AML-193 (cell line): ENCODE results near the gene NFAM1.

ENCODE experiments used
- DNase-seq, 2 experiments: peaks; one replicate each; lab custom pipeline; 2025; lab: John Stamatoyannopoulos, UW

NFAM1 gene

GRCh38 chr22:42383851-42384417, 48.3 kb downstream of the NFAM1 start:
- DNase-seq, result no peak

- no peak for DNase-seq
Observed at GRCh38 chr22:42383287-42383686, 48.9 kb downstream of the NFAM1 start.

GRCh38 chr22:42380769-42381551, 51.2 kb downstream of the NFAM1 start:
- DNase-seq, result no peak

GRCh38 chr22:42379966-42380537, 52.2 kb downstream of the NFAM1 start:
- DNase-seq, result no peak

GRCh38 chr22:42376711-42377554, 55.3 kb downstream of the NFAM1 start:
- DNase-seq, result no peak

GRCh38 chr22:42375982-42376381, 56.2 kb downstream of the NFAM1 start:
- DNase-seq, result no peak

GRCh38 chr22:42372976-42373375, 59.2 kb downstream of the NFAM1 start:
- no peak for DNase-seq

GRCh38 chr22:42371501-42371900, 60.7 kb downstream of the NFAM1 start:
- DNase-seq, result no peak

- no peak for DNase-seq
Observed at GRCh38 chr22:42371099-42371498, 61.1 kb downstream of the NFAM1 start.

GRCh38 chr22:42369250-42370041, 62.8 kb downstream of the NFAM1 start:
- peak; percentile 78 to 88 for DNase-seq

- DNase-seq, result no peak
Observed at GRCh38 chr22:42368379-42369249, 63.6 kb downstream of the NFAM1 start.

GRCh38 chr22:42367980-42368378, 64.2 kb downstream of the NFAM1 start:
- DNase-seq, result no peak

GRCh38 chr22:42366806-42367581, 65.2 kb downstream of the NFAM1 start:
- DNase-seq, result no peak

GRCh38 chr22:42365942-42366695, 66.1 kb downstream of the NFAM1 start:
- DNase-seq, result no peak

GRCh38 chr22:42365111-42365865, 66.9 kb downstream of the NFAM1 start:
- no peak for DNase-seq

- no peak for DNase-seq
Observed at GRCh38 chr22:42364604-42365110, 67.5 kb downstream of the NFAM1 start.

- DNase-seq, result no peak
Observed at GRCh38 chr22:42363892-42364291, 68.3 kb downstream of the NFAM1 start.

GRCh38 chr22:42361523-42361922, 70.7 kb downstream of the NFAM1 start:
- DNase-seq, result no peak
